Panc1 (cell line): ENCODE data around the gene SMYD2. TPM values are rescaled to one million over a fixed set of nuclear protein-coding genes. Genes with fewer than 3 reads are reported as not detected.

Source experiments
- ATAC-seq: fragments of 200-7000 bp; cut with Tn5 transposase; 2 replicates; pipeline ENCODE4 v1.9.1; 2020; ENCODE audit warnings: mild to moderate bottlenecking, moderate library complexity
- BruUV-seq: library from RNA; stranded (reverse); fragments of 400-500 nt; replicated peaks from 2 replicates; lab custom pipeline; 2021; lab: Mats Ljungman, UMichigan
- CTCF ChIA-PET: fragments of 300-600 bp; sonication (Branson Sonifier 250); formaldehyde crosslinking; loops from one replicate; lab custom pipeline; 2022; ENCODE audit warnings: antibody characterized with exemption; lab: Charles Lee
- POLR2A ChIA-PET: fragments of 300-600 bp; sonication (Branson Sonifier 250); formaldehyde crosslinking; loops from one replicate; lab custom pipeline; 2022; ENCODE audit warnings: antibody characterized with exemption; lab: Charles Lee
- DNase-seq: peaks from one replicate; pipeline ENCODE4 v3.0.0-alpha.2; 2010; ENCODE audit warnings: low read depth, low spot score
- H3K27ac ChIP-seq: 2 replicates; pipeline ENCODE4 v1.5.1; 2011; ENCODE audit warnings: mild to moderate bottlenecking, low read length, inconsistent platforms
- H3K27me3 ChIP-seq: fragments of 200-500 bp; sonication (Bioruptor generic); 2 replicates; pipeline ENCODE4 v1.6.0; 2014; ENCODE audit warnings: low read length, inconsistent platforms; ENCODE audit not compliant: control insufficient read depth, insufficient read depth
- H3K36me3 ChIP-seq: fragments of 200-500 bp; sonication (Bioruptor generic); 2 replicates; pipeline ENCODE4 v1.5.1; 2014; ENCODE audit warnings: inconsistent platforms, mild to moderate bottlenecking, low read length, moderate library complexity; ENCODE audit not compliant: control insufficient read depth, insufficient read depth
- H3K4me1 ChIP-seq: 2 replicates; pipeline ENCODE4 v1.5.1; 2011; ENCODE audit warnings: inconsistent platforms, mild to moderate bottlenecking, low read length, moderate library complexity; ENCODE audit not compliant: control insufficient read depth, insufficient read depth
- H3K4me3 ChIP-seq, 2 experiments: 2 replicates each; pipeline ENCODE4 v1.5.1; 2011 to 2012; ENCODE audit warnings: low read depth in 2 of 2, low read length in 2 of 2, mild to moderate bottlenecking in 2 of 2, inconsistent platforms in 1 of 2, moderate library complexity in 1 of 2
- H3K9me3 ChIP-seq: fragments of 200-500 bp; sonication (Bioruptor generic); 2 replicates; pipeline ENCODE4 v1.5.1; 2014; ENCODE audit warnings: low read depth, mild to moderate bottlenecking, inconsistent platforms, low read length, moderate library complexity; ENCODE audit not compliant: control insufficient read depth, insufficient read depth
- CTCF ChIP-seq: fragments of 450-650 bp; IDR thresholded peaks from 2 replicates; pipeline ENCODE4 v1.5.1; 2017; ENCODE audit warnings: mild to moderate bottlenecking
- POLR2AphosphoS5 ChIP-seq: IDR thresholded peaks from 2 replicates; pipeline ENCODE4 v1.6.1; 2012; ENCODE audit warnings: mild to moderate bottlenecking, low read depth, low read length, moderate library complexity
- REST ChIP-seq, 2 experiments: IDR thresholded peaks; 2 replicates each; pipeline ENCODE4 v1.6.1; 2011 to 2012; ENCODE audit warnings: low read depth in 2 of 2, control low read depth in 1 of 2, low read length in 1 of 2, mild to moderate bottlenecking in 1 of 2, moderate library complexity in 1 of 2; ENCODE audit not compliant: insufficient read depth in 1 of 2
- SIN3A ChIP-seq: IDR thresholded peaks from 2 replicates; pipeline ENCODE4 v1.6.1; 2012; ENCODE audit warnings: low read depth, mild to moderate bottlenecking, low read length, moderate library complexity, borderline replicate concordance; ENCODE audit not compliant: insufficient read depth
- TCF7L2 ChIP-seq: IDR thresholded peaks from 2 replicates; pipeline ENCODE4 v1.6.1; 2011; ENCODE audit warnings: mild to moderate bottlenecking, low read depth, low read length, inconsistent platforms
- in situ Hi-C: cut with HindIII; loops from 2 replicates; pipeline ENCODE4 v1.10.0; 2016; ENCODE audit warnings: low sequenced_read_pairs, low pct_unique_long_range_greater_than_20kb
- intact Hi-C: fragments of 100-400 bp; cut with micrococcal nuclease; formaldehyde crosslinking; loops from one replicate; pipeline ENCODE4 v1.10.0; 2022; ENCODE audit not compliant: unreplicated experiment
- total RNA-seq: library from RNA; stranded (reverse); gene quantifications from one replicate; pipeline ENCODE4 v1.2.1, GENCODE V29; 2021; ENCODE audit not compliant: unreplicated experiment

Gene SMYD2
- total RNA-seq, 1 experiment from 2014 or later = 31.0 TPM

DNA sequence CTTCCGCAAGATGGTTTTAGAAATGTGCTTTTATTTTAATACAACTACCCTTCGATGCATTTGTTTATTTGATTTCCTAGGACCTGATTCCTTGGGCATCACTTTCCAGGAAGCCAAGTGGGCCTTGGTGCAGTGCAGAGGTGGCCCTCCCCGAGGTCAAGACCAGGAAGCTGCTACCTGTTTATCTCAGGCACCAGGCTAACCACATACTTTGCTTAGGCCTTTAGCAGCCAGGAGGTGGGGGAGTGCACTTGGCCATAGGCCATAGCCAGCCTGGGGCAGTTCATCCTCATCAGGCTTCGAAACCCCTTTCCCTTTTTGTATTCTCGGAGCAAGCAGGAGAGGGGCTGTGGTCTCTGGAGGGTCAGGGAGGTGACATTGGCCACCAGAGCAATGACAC is 45.4 kb downstream of the SMYD2 start:
- POLR2A ChIA-PET = no interaction called here
- no peak for TF ChIP-seq REST (IDR thresholded peaks at IDR 0.05; ENCODE audit: insufficient read depth in 1 of 2, low read depth in 2 of 2, low read length in 1 of 2)
- no peak for TF ChIP-seq CTCF
- TF ChIP-seq SIN3A = no peak
- no peak for TF ChIP-seq TCF7L2
- no peak for TF ChIP-seq POLR2AphosphoS5
- CTCF ChIA-PET = no interaction called here
- intact Hi-C loops = no loop called here
- in situ Hi-C loops = no loop called here
- Histone ChIP-seq H3K9me3 (no peaks in the 10 kb centered on the region), H3K36me3 (no peaks in the 10 kb centered on the region), H3K4me1 (no peaks in the 10 kb centered on the region), H3K27me3 (no peaks in the 10 kb centered on the region), H3K4me3 (no peak overlapping the region), H3K27ac (no peak overlapping the region)
- BruUV-seq = no TSS peak
- ATAC-seq (no peak), DNase-seq (no peak)

DNA sequence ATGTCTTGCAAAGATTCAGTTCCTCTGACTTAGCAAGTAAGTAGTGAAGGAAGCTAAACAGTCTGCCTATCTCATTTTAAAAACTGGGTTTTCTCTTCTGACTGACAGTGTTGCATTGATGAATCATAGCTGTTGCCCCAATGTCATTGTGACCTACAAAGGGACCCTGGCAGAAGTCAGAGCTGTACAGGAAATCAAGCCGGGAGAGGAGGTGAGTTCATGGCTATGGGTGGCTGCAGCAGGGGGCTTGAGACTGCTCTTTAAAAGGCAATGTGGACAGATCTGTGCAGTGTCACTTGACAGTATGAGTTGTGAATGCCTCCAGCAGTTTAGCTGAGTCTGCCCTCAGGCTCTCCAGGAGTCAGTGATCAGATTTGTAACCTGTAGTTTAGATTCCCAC is 46.6 kb downstream of the SMYD2 start:
- no peaks in the 10 kb centered on the region for H3K27me3 ChIP-seq
- ChIA-PET CTCF (interaction anchor here (3.4 to 5.3 kb wide), 2 partner anchors 66 to 114 kb away, joined by 21 to 71 read pairs; no protein-coding TSS in a partner anchor), POLR2A (no interaction called here)
- H3K4me1 ChIP-seq = 0 out of 2 replicates have a peak, but pooled peaks cover 2% of the 10 kb centered on the region
- TF ChIP-seq CTCF (no peak), REST (IDR thresholded peaks at IDR 0.05; ENCODE audit: insufficient read depth in 1 of 2, low read depth in 2 of 2, low read length in 1 of 2) (no peak)
- in situ Hi-C loops (no loop called here), intact Hi-C loops (no loop called here)
- H3K9me3 ChIP-seq = no peaks in the 10 kb centered on the region
- ATAC-seq (no peak), DNase-seq (no peak)
- H3K4me3 ChIP-seq = no peak overlapping the region
- no peak overlapping the region for H3K27ac ChIP-seq
- H3K36me3 ChIP-seq = no peaks in the 10 kb centered on the region
- no TSS peak for BruUV-seq
